GM21528 (cell line): ENCODE measurements around the gene UBR2.
A peak's percentile ranks its signal among the peaks of the same experiment; 100 is the strongest.

Source experiments
- ATAC-seq: cut with Tn5 transposase; IDR thresholded peaks from one replicate; pipeline ENCODE4 v1.9.1; 2021; ENCODE audit warnings: mild to moderate bottlenecking, moderate library complexity; ENCODE audit not compliant: unreplicated experiment, low FRiP score

Gene UBR2

GRCh38 chr6:42563697-42564505, at the start of gene UBR2:
Gene UBR2, plus strand, starts transcription at chr6:42564029. Its CDS starts 291 bp downstream, at chr6:42564320.
- peak; percentile 92 for ATAC-seq

DNA sequence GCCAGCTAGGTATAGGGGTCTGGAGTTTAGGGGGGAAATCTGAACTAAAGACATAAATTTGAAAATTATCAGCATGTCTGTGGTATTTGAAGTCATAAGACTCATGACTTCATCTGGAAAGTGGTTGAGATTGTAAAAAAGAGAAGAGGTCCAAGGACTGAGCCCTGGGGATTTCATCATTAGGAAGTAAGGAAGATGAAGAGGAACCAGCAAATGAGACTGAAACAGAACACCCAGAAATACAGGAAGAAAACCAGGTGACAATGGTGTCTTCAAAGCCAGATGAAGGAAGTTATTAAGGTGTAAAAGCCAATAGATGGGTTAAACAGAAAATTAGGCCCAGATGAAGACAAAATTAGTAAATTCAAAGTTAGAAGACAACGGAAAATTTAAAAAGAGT, 49.1 kb upstream of the UBR2 start:
- ATAC-seq: no peak

GRCh38 chr6:42519779-42520178, 44.0 kb upstream of the UBR2 start:
- ATAC-seq: no peak

- no peak for ATAC-seq
Observed at GRCh38 chr6:42520786-42521607, 42.8 kb upstream of the UBR2 start.

- ATAC-seq: no peak
Observed at GRCh38 chr6:42522036-42522435, 41.8 kb upstream of the UBR2 start.

DNA sequence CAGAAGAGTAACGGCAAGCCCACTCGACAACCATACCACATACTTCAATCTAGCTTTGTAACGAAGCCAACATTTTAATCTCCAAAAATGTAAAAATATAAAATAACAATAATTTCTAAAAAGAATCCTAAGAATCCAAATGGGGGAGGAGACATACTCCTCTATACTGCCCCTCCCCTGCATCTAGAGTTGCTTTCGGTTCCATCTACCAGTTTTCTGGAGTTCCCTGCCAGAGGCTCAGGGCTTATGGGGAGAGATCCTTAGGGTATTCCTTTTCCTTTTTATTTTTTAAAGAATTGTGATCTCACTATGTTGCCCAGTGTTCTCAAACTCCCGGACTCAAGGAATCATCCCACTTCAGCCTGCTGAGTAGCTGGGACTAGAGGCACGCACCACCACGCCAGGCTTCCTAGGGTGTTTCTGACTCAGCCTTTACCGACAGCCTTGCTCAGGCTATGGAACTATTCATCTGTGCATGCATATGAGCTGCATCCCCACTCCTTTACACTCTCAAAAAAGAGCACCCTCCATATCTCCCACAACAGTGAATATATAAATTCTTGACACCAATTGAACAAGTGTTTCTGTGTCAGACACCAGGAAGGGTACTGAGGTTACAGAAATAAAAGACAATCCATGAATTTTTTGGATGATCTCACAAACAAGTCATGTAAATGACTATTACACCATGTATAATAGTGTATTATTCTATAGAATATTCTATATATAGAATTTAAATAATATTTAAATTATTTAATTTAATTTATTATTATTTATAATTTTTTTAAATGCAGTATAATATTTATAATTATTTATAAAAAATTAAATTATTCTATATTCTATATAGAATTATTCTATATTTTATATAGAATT, 40.7 kb upstream of the UBR2 start:
- no peak for ATAC-seq

DNA sequence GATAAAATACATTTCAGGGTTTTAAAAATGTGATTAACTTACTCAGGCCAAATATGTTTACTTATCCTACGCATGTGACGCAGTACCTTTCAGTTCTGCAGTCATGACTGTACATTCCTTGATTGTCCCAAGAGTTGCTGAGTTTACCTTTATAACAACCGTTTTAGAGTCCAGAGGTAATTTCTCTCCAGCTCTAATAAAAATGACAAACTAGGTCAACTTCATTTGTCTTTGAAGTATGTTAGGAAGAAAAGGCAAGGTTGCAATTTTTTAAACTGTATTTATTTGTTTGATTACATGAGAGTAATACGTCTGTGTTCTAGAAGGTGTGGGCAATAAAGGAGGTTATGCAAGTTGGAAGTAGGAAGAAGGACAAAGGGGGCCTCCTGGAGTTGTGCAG, 38.6 kb upstream of the UBR2 start:
- no peak for ATAC-seq

GRCh38 chr6:42526616-42527015, 37.2 kb upstream of the UBR2 start:
- ATAC-seq: no peak

GRCh38 chr6:42527204-42527603, 36.6 kb upstream of the UBR2 start:
- no peak for ATAC-seq

- no peak for ATAC-seq
Observed at GRCh38 chr6:42530296-42530695, 33.5 kb upstream of the UBR2 start.

GRCh38 chr6:42530751-42531150, 33.1 kb upstream of the UBR2 start:
- ATAC-seq: no peak

DNA sequence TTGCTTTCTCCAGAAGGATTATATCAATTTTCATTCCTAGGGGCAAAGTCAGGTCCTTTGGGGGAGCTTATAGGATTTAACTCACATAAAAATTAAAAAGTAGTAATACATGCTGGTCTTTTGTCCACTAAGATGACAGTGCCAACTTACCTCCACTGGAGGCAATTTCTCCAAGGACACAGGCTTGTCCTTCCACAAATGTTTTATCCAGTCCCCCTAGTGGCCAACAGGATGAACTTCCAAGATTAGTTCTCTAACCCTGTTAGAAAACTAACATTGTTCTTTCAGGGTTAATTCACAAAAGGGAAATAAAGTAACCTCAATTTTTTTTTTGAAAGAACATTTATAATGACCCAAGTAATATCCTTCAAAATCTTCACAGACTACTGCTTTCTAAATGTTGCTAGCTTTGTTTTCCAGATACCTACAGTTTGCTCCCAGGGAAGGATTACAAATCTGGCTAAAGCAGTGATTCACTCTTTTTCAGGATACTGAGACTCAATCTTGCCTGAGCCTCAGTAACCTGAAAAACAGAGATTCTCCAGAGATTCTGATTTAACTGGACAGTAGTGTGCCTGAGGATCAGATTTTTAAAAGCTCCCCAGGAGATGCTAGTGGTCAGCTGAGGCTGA, 31.7 kb upstream of the UBR2 start:
- no peak for ATAC-seq

DNA sequence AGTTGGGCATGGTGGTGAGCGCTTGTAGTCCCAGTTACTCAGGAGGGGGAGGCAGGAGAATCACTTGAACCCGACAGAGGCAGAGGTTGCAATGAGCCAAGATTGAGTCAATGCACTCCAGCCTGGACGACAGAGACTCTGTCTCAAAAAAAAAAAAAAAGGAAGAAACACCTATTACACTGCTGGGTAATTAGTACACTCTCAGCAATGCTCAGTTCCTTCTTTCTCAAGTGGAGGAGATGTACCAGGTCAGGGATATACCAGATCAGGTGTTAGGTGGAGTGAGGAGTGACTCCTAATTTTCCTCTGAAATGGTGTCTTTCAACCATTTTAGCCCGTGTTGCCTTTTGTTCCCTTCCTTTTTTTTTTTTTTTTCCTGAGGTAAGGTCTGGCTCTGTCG, 30.0 kb upstream of the UBR2 start:
- ATAC-seq: no peak

- ATAC-seq: no peak
Observed at GRCh38 chr6:42537536-42537935, 26.3 kb upstream of the UBR2 start.

DNA sequence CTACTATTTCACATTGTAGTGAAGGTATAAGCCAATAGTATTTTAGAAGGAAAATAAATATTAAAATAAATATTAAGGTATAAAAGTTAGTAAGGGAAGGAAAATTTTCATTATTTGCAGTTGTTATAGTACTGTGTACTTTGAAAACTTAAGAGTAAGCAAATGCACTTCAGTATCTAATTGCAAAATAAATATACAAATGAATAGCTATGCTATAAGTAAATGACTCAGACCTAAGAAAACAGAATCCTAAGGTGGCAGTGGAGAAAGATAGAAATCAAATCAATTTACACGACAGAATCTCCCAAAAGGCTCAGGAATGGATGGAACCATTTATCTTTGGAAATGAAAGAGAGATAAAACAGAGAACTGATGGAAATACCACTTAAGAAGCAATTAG, 24.7 kb upstream of the UBR2 start:
- no peak for ATAC-seq

- ATAC-seq: no peak
Observed at GRCh38 chr6:42545226-42545773, 18.5 kb upstream of the UBR2 start.

DNA sequence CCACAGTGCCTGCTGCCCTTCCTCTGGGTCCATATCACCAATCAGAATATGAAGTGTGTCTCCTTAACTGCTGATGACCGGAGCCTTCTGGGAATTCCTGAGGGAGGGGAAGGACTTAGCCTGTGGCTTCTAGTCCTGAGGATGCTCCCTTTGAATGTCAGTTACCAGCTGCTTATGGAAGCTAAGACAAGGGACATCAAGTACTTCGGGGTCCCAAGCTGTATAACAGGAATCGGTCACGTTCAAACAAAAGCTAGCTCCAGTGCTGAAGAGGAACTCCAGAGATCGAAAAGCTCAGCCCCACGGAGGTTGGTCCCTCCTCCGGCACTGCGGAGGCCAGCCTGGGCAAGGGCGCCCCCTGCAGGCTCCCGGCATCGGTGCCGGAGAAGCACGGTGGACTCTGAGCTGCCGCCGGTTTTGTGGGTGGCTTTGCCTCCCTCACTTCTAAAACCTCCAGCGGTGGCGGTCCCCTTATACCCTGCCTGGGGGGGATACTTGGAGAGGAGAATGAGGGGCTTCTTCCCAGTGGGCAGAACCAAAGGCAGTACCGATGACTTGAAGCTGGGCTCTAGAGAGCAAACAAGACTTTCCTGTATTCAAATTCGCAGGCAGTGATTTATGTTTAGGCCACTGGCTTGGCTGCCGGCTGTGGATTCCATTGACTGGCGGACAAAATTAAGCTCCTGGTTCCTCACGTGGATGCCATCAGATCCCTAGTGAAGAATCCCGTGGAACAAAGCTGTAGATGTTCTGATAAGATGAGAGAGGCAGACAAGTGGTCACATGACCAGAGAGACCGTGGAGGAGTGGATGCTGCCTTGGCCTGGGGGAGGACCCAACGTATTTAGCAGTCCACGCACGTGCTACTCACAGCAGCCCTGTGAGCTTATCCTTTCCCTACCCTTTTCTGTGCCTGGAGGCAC, 16.2 kb upstream of the UBR2 start:
- peak; percentile 75 for ATAC-seq

GRCh38 chr6:42550277-42550676, 13.6 kb upstream of the UBR2 start:
- no peak for ATAC-seq

GRCh38 chr6:42551217-42551616, 12.6 kb upstream of the UBR2 start:
- ATAC-seq: no peak
